GM12864 (cell line): ENCODE measurements around the gene STK26.

Source experiments
- DNase-seq: peaks from one replicate; pipeline ENCODE4 v3.0.0-alpha.2; 2011; ENCODE audit warnings: low read depth
- H3K4me3 ChIP-seq: 2 replicates; pipeline ENCODE4 v1.5.1; 2011; ENCODE audit warnings: mild to moderate bottlenecking, low read depth, low read length, control low read depth
- TF ChIP-seq, protein P1 (sequence below): IDR thresholded peaks from 2 replicates; pipeline ENCODE4 v1.5.1; 2011; ENCODE audit warnings: low read depth, mild to moderate bottlenecking, moderate library complexity, low read length, control low read depth, inconsistent platforms; ENCODE audit errors: missing control alignments

STK26 gene

DNA sequence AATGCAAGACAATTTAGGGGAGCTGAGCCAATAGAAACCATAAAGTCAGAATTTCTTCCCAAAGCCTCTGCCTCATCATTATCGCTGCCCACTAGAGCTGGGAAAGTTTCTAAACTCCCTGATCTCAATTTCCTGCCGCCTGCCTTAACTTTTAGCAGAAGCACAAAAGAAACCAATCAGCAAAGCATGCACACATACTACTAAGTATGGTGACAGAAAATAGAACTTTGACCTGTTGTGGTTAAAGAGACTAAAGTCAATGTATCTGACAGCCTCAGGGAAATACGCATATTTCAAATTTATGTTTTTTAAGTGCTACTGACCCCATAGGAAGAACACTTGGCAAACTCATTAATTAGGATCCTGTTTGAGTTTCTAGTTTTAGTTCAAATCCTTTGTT is 10.1 kb downstream of the STK26 start:
- no peak for DNase-seq
- no peak overlapping the region; the same call in 1 of the 2 replicates for H3K4me3 ChIP-seq
- TF ChIP-seq, protein P1, sequence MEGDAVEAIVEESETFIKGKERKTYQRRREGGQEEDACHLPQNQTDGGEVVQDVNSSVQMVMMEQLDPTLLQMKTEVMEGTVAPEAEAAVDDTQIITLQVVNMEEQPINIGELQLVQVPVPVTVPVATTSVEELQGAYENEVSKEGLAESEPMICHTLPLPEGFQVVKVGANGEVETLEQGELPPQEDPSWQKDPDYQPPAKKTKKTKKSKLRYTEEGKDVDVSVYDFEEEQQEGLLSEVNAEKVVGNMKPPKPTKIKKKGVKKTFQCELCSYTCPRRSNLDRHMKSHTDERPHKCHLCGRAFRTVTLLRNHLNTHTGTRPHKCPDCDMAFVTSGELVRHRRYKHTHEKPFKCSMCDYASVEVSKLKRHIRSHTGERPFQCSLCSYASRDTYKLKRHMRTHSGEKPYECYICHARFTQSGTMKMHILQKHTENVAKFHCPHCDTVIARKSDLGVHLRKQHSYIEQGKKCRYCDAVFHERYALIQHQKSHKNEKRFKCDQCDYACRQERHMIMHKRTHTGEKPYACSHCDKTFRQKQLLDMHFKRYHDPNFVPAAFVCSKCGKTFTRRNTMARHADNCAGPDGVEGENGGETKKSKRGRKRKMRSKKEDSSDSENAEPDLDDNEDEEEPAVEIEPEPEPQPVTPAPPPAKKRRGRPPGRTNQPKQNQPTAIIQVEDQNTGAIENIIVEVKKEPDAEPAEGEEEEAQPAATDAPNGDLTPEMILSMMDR = no peak

DNA sequence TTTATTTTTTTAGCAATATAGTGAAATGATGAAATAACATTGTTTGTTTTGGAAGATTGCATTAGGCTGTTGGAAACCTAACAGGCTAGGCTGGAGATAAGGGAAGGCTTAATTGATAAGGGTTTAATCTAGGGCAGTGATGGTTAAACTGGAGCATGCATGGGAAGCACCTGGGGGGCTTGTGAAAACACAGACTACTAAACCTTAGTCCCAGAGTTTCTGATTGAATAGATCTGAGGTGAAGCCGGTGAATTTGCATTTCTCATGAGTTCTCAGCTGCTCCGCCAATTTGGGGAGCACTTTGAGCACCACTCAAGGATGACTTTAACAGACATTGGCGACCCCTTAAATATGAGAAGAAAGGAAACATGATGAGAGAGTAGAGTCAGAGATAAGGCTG is 11.5 kb downstream of the STK26 start:
- TF ChIP-seq, protein P1 = no peak
- no peak overlapping the region; the same call in 1 of the 2 replicates for H3K4me3 ChIP-seq
- no peak for DNase-seq

DNA sequence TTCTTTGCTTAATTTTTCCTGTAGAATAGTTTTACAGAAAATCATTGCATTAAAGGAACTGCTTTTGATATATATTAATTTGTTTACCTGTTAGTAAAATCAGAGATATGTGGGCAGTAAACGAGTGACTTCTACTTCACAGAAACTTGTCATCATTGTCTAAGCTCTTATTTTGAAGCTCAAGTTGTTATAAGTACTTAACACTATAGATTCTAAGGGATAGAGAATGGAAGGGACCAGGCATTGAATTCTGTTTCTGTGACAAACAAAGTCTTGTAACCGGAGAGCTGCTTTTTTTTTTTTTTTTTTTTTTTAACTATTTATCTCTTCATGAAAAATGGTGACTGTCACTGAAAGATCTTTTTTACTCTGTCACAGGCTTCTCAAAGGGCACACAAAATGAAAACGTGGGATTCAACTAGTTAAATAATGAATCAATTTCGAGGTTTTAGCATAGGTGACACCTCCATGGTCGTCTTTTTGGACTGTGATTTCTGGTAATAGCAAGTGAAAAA is 14.4 kb downstream of the STK26 start:
- TF ChIP-seq, protein P1 = no peak
- H3K4me3 ChIP-seq = no peak overlapping the region
- DNase-seq = no peak

DNA sequence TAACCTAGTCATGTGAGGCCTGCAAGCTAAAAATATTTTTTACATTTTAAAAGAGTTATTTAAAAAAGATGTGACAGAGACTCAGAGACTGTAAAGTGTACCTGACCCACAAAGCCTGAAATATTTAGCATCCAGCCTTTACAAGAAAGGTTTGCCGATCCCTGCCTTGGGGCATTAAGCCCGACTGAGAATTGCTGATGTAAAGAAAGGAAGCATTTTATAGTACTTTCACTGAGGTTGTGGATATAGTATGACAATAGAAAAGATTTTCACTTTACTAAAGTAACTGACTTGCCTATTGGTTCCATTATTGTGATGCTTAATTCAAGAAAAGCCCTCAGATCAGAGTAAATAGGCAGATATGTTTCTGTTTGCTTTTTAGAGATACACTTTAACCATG is 17.0 kb downstream of the STK26 start:
- DNase-seq = no peak
- no peak overlapping the region for H3K4me3 ChIP-seq
- TF ChIP-seq, protein P1 = no peak

DNA sequence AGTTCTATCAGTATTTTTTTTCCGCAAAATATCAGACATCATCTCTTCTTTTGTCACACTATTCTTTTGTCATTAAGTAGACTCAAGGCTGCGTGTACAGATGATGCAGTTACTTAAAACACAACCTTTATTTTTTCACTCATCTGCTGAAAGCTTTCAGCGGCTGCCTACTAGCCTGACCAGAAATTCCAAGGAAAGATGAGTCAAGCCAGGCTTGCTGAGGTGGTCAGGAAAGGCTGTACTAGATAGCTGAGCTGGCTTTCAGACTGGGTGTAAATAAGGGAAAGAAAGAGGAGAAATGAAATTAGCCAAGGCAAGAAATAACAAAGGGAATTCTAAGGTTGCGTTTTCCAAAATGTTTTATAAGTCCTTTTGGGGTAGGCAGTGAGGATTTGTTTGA is 17.9 kb downstream of the STK26 start:
- DNase-seq = no peak
- TF ChIP-seq, protein P1 = no peak

DNA sequence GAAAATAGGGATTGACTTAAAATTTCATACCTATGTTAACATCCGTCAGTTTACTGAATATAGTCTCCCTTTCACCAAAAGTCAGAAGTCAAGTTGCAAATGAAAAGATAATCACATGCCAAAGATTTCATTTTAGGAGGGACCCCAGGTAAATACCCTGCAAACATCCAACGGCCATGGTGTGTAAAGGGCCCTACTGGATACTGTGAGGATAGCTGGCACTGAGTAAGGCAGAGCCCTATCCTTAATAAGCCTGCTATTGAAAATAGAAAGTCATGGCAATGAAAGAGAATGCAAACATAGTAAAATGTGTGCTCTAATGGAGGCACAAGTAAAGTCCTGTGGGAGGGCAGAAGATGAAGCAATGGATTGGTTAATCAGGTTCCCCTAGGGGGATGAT is 20.9 kb downstream of the STK26 start:
- DNase-seq = no peak
- H3K4me3 ChIP-seq = no peak overlapping the region
- TF ChIP-seq, protein P1 = no peak

More for the DNA sequence above, 17.9 kb downstream of the STK26 start:
- no peak overlapping the region for H3K4me3 ChIP-seq

DNA sequence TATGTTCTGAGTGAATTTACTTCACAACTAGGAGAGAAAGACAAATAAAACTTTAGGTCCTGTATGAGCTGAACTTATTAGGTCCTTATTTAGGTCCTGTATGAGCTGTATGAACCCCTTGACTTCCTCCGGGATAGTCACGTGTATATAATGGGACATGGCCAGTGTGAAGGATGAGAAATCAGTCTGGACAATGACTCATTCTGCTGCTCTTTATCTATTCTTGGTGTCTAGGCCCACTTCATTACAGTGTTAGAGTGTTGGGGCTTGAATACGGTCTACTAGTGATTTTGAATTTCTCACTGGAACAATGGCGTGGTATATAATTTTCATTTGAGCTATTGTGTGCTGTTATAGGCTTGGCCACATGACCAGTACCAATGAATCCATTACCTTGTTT is 21.9 kb downstream of the STK26 start:
- TF ChIP-seq, protein P1 = no peak
- no peak overlapping the region for H3K4me3 ChIP-seq
- DNase-seq = no peak
